Measurements from ENCODE around the gene AGBL4.

The AGBL4 gene

DNA sequence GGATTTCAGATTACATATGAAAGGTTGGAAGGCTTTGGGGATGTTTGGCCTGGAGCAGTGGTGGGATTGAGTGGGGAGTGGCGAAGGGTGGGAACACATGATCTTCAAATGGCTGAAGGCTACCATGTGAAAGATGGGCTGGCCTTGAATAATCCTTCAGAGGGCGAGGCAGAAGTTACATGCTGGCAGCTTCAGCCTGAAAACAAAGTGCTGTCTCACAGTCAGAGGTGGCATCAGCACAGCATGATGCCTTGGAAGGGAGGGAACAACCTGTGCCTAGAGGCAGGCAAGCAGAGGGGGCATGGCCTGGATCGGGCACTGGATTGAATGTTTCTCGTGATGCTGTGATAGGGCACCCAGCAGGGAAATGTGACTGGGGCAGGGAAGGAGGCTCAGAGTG, 1377.9 kb downstream of the AGBL4 start:
- in situ Hi-C loops (cut with HindIII; ENCODE audit: low pct_ligation_motif_present, low pct_unique_long_range_greater_than_20kb, low sequenced_read_pairs) = no loop called here

DNA sequence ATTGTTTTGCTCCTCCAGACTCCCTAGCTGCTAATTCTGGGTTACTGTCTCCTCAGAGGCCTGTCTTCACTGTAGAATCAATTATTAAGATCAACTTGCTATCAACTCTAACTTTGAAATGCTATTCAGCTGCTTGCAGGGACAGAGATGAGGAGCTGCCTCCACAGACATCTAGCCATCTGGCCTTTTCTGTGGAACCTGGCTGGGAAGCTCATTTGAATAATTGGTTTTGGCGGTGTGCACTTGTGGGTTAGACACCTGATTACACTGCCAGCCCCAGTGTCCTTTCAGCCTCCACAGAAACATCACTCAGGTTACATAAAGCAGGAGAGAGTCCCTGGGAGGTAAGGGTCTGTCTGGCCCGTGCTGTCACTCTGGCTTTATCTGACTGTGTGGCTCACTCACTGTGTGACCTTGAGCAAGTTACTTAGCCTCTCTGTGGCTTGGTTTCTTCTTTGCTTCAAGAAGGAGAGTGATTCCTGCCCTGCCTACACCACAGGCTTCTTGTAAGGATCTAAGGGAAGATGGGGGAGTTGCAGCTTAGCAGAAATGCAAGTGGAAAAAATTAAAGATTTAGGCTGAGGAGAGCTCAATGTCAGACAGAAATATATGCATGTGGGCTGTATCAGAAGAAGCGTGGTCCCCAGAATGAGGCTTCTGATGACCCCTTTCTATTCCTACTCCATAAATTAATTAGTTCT, 1378.7 kb downstream of the AGBL4 start:
- DNase-seq = no peak
- in situ Hi-C loops (cut with HindIII; ENCODE audit: low pct_ligation_motif_present, low pct_unique_long_range_greater_than_20kb, low sequenced_read_pairs) = no loop called here

More for the DNA sequence above, 1377.9 kb downstream of the AGBL4 start:
- DNase-seq = no peak

DNA sequence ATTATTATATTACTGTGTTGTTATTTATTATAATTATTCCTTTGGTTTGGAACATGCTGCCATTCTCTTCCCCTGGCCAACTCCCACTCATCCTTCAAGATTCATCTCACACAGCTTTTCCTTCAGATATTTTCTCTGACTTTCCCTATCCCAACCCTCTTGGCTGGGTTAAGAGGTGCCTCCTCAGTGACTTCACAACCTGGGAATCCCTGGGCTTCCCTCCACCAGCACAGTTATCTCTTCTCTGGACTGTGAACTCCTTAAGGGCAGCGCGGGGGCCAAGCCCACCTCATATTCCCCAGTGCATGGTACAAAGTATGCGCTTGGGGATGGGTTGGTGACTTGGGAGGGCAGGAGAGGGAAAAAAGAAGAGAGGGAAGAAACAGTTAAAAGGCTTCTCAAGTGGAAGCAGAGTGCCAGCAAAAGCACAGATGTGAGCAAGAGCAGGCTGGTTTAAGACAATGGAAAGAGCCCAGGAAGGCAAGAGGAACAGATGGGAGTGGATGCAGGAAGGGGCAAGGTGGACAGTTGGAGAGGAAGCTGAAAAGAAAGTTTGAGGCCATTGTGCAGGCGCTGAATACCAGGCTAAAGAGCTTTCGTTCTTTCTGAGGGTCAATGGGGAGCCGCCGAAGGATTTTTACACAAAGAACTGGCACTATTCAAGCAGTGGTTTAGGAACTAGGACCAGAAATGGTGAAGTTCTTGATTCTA, 1379.4 kb downstream of the AGBL4 start:
- no peak for DNase-seq
- in situ Hi-C loops (cut with HindIII; ENCODE audit: low pct_ligation_motif_present, low pct_unique_long_range_greater_than_20kb, low sequenced_read_pairs) = no loop called here

DNA sequence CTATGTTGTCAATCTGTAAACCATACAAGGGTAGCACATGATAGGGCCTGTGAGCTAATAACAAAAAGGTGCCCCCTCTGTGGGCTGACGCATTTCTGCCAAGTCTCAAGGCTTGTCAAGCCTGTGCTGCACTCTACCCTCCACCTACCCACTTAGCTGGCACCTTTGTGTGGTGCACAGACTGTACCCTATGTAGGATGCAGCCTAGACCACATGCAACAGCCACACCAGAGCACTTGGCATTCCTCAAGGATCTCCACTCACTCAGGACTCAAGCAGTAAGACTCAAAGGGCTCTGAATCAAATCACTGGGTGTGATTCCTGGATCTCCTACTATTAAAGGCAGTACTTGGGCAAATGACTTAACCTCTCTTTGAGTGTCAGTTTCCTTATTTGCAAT, 1380.6 kb downstream of the AGBL4 start:
- no peak for DNase-seq
- in situ Hi-C loops (cut with HindIII; ENCODE audit: low pct_ligation_motif_present, low pct_unique_long_range_greater_than_20kb, low sequenced_read_pairs) = no loop called here

DNA sequence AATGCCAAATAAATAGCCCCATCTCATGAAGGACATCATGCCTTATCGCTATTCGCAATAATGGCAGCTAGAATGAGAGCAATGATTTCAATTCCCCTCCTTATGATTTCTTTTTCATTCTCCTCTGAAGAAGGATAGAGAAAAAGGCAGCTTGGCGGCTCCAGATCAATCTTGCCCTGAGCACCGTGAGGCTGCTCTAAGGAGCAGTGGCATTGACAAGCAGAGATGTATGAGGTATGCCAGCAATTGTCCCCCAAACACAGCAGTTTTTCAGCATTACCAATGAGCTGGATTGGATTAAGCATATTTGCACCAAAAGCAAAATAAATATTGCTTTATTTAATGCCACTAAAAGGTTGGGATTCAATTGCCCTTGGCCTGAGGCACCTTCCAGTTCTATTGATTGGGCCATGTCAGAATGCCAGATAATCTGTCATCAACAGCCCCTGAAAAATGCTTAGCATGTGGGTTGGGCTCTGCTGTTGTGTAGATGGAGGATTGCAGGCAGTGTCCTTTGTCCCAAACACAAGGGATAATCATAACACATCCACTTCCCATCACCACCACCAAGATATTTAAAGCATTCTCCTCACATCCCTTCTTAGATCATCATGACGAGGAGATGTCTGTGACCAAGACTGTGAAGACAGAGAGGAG, 1382.8 kb downstream of the AGBL4 start:
- in situ Hi-C loops (cut with HindIII; ENCODE audit: low pct_ligation_motif_present, low pct_unique_long_range_greater_than_20kb, low sequenced_read_pairs) = no loop called here
- DNase-seq = no peak

DNA sequence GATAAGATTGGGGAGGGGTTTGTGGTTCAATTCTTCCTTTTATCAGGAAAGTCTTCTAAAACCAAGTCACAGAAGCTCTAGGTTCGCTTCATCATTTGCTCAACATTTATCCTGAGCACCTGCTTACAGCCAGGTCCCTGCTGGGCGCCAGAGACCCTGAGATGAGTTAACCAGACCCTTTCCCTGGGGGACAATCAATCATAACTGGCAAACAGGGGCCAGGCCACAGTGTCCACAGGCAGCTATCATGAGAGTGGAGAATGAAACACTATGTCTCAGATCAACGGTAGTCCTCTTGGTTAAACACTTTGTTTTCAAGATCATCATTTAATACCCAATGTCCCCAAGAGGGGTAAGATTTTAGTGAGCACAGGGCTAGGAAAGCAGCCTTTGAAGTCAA, 1393.9 kb downstream of the AGBL4 start:
- DNase-seq = no peak
- in situ Hi-C loops (cut with HindIII; ENCODE audit: low pct_ligation_motif_present, low pct_unique_long_range_greater_than_20kb, low sequenced_read_pairs) = no loop called here

DNA sequence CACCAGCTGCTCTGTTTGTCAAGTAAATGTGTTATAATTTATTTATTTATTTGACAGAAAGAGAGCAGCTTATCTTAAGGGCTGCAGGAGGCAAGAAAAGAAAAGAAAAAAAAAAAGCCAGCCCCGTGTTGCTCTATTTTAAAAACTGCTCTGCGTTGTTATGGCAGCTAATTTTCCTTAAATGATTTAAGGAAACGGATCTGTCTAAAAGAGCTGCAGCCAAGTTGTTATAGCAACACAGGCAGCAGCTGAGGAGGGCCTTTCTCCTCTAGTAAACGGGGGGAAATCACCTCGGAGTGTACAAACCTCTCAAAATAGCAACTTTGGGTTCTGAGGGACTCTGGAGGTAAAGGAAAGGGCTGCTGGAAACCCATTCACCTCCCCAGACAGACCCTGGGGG, 1396.3 kb downstream of the AGBL4 start:
- in situ Hi-C loops (cut with HindIII; ENCODE audit: low pct_ligation_motif_present, low pct_unique_long_range_greater_than_20kb, low sequenced_read_pairs) = no loop called here
- no peak for DNase-seq

DNA sequence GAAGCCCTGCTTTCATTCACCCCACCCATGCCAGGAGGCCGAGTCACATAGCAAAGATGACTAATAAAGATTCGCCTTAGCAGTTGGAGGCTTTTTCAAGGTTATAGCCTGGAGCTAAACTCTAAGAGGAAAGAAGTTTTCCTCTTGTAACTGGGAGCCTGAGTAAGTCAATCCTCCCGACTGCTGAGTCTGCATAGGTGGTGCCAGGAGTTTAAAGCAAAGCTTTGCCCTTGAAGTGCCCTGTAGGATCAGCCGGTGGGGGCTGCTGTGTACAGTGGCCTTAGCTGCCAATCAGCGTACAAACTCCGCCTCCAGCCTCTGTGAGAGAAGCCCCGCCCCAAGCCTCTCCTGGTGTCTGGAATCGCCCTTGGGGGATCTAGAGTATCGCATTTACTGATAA, 1404.2 kb downstream of the AGBL4 start:
- no peak for DNase-seq
- in situ Hi-C loops (cut with HindIII; ENCODE audit: low pct_ligation_motif_present, low pct_unique_long_range_greater_than_20kb, low sequenced_read_pairs) = no loop called here

DNA sequence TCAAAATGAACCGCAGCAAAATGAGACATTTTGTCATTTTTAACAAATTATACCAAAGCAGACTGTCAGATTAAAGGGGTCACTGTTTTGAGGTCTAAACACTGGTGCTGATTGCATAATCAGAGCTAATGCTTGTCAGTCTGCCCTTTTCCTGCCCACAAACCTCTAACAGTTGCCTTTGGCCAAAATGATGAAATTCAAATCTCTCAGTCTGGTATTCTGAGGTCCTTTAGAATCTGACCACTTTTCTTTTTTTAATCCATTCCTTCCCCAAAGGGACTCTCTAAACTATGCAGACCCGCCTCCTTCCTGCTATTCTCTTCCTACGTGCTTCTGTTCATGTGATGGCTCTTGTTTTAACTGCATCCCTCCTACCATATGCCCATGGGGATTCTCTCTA, 1406.5 kb downstream of the AGBL4 start:
- no peak for DNase-seq
- in situ Hi-C loops (cut with HindIII; ENCODE audit: low pct_ligation_motif_present, low pct_unique_long_range_greater_than_20kb, low sequenced_read_pairs) = no loop called here

DNA sequence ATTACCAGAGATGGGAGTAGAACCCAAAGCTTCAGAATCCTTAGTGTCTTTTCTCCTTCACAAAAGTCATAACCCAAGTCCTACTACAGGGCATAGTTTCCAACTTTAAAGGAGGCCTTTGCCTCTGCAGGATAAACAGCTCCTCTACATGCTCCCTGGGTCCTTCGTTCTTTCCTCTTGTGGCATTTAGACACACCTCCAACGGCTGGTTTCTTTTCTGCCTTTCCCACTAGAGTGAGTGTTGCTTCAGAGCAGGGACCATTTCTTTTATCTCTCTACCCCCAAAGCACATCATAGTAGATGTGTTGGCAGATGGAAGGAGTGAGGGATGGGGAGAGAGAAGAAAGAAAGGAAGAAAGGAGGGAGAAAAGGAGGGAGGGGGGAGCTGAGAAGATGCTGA, 1407.0 kb downstream of the AGBL4 start:
- in situ Hi-C loops (cut with HindIII; ENCODE audit: low pct_ligation_motif_present, low pct_unique_long_range_greater_than_20kb, low sequenced_read_pairs) = no loop called here
- DNase-seq = no peak

DNA sequence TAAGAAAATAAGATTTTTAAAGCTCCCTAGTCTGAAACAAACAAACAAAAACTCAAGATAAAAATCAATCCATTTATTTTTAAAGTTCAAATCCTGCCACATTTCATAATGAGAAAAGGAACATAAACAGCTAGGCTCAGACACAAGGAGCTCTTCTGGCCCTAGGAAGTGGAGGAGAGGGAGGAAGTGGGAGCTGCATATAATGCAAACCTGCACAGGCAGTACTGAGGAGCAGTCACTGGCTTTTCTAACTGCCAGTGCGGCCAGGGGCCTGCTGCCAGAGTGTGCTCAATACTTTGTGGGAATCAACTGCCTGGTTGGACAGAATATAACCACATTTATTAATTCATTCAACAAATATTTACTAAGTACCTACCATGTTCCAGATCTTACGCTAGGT, 1411.9 kb downstream of the AGBL4 start:
- in situ Hi-C loops (cut with HindIII; ENCODE audit: low pct_ligation_motif_present, low pct_unique_long_range_greater_than_20kb, low sequenced_read_pairs) = no loop called here
- DNase-seq = no peak

DNA sequence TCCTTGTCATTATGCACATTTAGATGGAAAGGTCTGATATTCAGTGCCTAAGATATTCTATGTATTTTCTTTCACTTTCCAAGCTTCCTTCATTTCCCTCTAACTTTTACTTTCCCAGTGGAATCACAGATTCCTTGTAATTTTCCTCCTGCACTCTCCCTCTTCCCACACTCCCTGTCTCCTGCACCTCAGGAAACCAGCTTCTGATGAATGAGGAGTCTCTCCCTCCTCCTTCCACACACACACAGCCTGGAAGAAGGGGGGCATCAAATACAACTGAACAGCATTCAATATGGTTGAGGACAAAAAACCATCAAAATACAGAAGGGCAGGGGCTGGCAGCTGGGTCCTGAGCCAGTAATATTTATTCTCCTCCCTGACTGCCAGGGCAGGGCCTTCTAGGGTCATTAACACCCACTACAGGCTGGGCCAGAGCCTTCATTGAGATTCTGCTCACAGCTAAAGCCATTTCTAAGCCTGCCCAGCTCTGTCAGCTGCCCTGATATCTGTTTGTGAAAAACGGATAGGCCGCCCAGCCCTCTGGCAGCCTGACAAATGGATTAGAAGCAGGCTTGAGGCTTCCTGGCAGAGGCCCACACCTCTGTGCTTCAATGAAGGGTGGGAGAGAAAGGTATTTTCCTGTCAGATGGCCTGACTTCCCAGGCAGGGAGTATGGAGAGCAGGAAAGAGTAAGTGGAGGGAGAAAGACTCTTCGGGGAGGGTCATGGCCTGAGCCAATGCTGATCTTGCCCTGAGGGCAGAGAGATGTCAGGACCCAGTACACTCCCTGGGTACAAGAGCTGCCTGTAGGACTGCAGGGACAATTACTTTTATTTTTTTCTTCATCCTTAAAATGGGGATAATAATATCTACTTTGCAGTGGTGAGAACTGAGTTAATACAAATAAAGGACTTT, 1412.9 kb downstream of the AGBL4 start:
- no peak for DNase-seq
- in situ Hi-C loops (cut with HindIII; ENCODE audit: low pct_ligation_motif_present, low pct_unique_long_range_greater_than_20kb, low sequenced_read_pairs) = no loop called here

DNA sequence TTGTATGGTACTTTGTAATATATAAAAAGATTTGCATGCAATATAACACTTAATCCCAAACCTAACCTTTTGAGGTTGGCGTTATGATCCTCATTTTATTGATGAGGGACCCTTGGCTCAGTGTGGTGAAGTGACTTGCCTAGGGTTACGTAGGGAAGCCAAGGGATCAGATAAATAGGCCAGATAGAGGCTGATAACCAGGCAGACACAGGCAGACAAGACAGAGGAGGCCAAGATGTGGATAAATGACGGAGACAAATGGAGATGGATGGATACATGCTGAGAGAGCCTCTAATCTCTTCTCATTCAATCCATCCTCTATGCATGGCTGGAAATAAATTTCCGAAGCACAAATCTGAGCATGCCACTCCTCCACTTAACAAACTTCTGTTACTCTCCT, 1414.9 kb downstream of the AGBL4 start:
- DNase-seq = no peak
- in situ Hi-C loops (cut with HindIII; ENCODE audit: low pct_ligation_motif_present, low pct_unique_long_range_greater_than_20kb, low sequenced_read_pairs) = no loop called here

DNA sequence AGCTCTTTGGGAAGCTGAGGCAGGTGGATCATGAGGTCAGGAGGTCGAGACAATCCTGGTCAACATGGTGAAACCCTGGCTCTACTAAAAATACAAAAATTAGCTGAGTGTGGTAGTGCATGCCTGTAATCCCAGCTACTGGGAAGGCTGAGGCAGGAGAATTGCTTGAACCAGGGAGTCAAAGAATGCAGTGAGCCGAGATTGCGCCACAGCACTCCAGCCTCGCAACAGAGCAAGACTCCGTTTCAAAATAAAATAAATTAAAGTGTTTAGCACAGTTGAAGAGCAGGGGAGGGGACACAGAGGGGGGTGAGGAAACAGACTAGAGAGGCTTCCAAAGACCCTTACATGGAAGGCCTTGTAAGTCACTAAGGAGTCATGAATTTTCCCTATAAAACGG, 1420.5 kb downstream of the AGBL4 start:
- in situ Hi-C loops (cut with HindIII; ENCODE audit: low pct_ligation_motif_present, low pct_unique_long_range_greater_than_20kb, low sequenced_read_pairs) = no loop called here
- DNase-seq = no peak

DNA sequence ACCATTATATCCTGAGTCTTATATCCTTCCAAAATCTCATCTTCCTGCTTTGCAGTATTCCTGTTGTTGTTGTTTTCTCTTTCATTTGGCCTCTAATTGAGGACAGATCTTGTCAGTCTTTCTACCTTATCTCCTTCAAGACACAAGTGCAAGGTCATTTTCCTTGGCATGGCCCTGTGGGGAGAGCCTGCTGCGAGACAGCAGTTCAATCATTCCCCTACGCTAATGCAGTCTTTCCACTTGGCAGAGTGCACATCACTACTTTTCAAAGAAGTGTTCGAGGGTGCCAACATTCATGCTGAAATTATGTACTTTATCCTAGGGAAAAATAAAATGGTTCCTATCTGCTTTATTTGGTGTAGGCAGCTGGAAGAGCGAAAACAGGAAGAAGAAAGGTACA, 1421.4 kb downstream of the AGBL4 start:
- in situ Hi-C loops (cut with HindIII; ENCODE audit: low pct_ligation_motif_present, low pct_unique_long_range_greater_than_20kb, low sequenced_read_pairs) = no loop called here
- DNase-seq = no peak

DNA sequence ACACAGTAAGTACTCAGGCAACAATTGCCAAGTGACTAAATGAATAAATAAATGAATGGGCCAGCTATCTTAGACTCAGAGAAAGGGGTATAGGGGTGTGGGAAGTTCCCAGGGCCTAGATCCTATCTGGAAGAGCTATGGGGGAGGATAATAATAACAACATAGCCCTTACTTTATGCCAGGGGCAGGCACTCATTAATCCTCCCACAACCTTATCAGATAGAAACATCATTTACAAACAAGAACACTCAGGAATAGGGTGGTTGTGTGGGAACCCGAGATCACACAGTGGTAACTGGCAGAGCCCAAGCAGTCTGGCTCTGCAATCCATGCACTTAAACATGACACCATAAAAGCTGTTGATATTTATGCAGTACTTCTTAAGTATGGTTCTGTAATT, 1423.6 kb downstream of the AGBL4 start:
- DNase-seq = no peak
- in situ Hi-C loops (cut with HindIII; ENCODE audit: low pct_ligation_motif_present, low pct_unique_long_range_greater_than_20kb, low sequenced_read_pairs) = no loop called here

DNA sequence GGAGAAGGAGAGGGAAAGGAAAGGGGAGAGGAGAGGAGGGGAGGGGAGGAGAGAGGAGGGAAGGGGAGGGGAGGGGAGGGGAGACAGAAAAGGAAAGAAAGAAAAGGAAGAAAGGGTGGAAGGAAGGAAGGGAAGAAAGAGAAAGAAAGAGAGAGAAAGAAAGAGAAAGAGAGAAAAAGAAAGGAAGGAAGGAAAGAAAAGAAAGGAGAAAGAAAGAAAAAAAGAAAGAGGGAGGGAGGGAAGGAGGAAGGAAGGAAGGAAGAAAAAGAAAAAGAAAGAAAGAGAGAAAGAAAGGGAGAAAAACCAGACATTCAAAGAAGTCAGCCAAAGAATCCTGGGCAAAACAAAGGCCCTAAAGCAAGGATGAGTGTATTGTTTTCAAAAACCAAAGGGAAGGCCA, 1426.1 kb downstream of the AGBL4 start:
- in situ Hi-C loops (cut with HindIII; ENCODE audit: low pct_ligation_motif_present, low pct_unique_long_range_greater_than_20kb, low sequenced_read_pairs) = no loop called here

DNA sequence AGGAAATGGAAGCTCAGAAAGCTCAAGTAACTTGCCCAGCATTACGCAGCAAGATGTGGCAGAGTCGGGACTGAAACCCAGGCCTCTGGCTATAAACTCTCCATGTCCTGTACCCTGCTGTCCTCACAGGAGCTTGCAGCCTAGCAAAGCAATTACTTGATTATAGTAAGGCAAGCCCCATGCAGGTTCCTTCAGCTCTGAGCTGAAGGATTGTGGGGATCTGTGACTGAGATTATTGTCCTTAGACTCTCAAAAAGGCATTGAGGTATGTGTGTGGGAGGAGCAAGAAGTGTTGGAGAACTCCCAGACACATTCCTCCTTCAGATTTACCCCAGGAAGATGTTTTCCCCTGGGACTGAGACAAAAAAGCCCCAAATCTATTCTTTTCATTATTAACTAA, 1427.7 kb downstream of the AGBL4 start:
- in situ Hi-C loops (cut with HindIII; ENCODE audit: low pct_ligation_motif_present, low pct_unique_long_range_greater_than_20kb, low sequenced_read_pairs) = no loop called here
- no peak for DNase-seq

More for the DNA sequence above, 1426.1 kb downstream of the AGBL4 start:
- DNase-seq = no peak

DNA sequence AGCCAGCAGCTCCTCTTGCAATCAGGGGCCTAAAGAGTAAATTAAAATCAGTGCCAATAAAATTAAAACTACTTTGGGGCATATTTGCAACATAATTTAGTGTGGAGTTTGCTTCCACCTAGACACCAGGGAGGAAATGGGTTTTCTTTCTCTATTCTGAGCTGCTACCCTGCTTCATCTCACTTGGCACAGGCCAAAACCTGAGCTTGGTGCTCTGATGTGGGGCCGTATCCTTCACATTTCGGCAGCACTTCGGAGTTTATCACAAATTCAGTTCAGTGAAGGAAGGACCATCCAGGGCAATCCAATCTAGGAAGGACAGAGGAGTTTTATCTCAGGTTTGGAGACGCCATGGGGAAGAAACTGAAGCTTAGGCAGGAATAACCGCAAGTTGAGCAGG, 1428.1 kb downstream of the AGBL4 start:
- in situ Hi-C loops (cut with HindIII; ENCODE audit: low pct_ligation_motif_present, low pct_unique_long_range_greater_than_20kb, low sequenced_read_pairs) = no loop called here
- no peak for DNase-seq
